ENCODE measurements around the gene HOXC11.

GRCh38 chr12:53987787-53988230 lies 14.9 kb downstream of the HOXC11 start:
- TF ChIP-seq TAF1 (IDR thresholded peaks at IDR 0.05; ENCODE audit: borderline replicate concordance, low read depth, low read length) (no peak), POLR2AphosphoS5 (IDR thresholded peaks at IDR 0.05; ENCODE audit: low read depth, low read length) (no peak), POLR2A (IDR thresholded peaks at IDR 0.05; ENCODE audit: low read depth, low read length) (no peak)

Measured in GM12892 (cell line).